ENCODE results near the gene C22orf23.

Gene C22orf23

DNA sequence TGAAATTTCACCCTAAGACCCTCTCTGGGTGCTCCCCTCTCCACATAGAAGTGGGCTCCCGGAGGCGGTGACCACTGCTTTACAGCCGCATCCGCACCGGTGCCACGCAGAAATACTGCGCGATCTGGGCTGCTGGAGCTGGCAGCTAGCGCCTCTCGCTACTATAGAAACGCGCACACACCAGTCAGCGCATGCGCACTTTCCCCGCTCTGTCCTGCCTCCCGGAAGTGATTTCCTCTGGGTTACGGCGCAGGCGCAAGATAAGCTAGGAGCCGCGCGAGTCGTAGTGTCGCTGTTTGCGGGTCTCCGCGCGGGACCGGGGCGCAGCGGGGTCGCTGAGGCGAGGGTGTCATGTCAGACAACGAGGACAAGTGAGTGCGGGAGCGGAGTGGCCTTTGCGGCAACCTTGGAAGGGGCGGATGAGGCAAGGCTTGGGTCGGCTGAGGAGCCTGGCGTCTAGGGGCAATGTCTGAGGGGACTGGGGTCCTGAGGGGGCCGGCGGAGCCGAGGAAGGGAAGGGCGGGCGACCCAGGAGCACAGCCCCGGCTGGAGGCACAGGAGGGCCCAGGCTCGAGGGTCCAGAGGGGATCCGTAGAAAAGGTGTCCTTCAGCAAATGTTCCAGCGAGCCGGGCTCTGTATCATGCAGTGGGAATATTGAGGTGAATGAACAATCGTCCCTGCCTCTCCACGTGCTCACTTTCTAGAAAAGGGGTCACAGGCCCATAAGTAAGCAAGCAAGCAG is at the start of gene C22orf23, which contains the start of gene POLR2F:
TSS of gene C22orf23 (minus strand) at position 165 of the 743 bp plus-strand sequence. CDS start 452 bp downstream, outside the sequence.
TSS of gene POLR2F (plus strand) at position 263 of the 743 bp plus-strand sequence. CDS start at position 352, 89 bp downstream.
- no peaks in the 10 kb centered on the region for H3K9me3 ChIP-seq (ENCODE audit: control insufficient read depth in 1 of 2, low read length in 2 of 2)
- H3K4me1 ChIP-seq (ENCODE audit: control insufficient read depth in 1 of 2, insufficient read depth in 2 of 2, low read length in 2 of 2): peaks cover 18 to 21% of the 10 kb centered on the region in 2 donors
- H3K27me3 ChIP-seq (ENCODE audit: control insufficient read depth in 1 of 2, insufficient read depth in 2 of 2, low read length in 2 of 2): peaks cover 3 to 5% of the 10 kb centered on the region in 2 donors
- no peak within 1 kb of the TSS for H3K27ac ChIP-seq (ENCODE audit: low read depth, low read length)
- H3K36me3 ChIP-seq (ENCODE audit: control insufficient read depth in 1 of 2, insufficient read depth in 2 of 2, low read length in 2 of 2): peaks cover 12 to 21% of the 10 kb centered on the region in 2 donors
- H3K9ac ChIP-seq (ENCODE audit: low read depth in 1 of 2, low read length in 2 of 2): peak within 1 kb of the TSS; percentile 93 to 95
- H3K4me3 ChIP-seq (ENCODE audit: low read depth in 1 of 2, low read length in 2 of 2): peak within 1 kb of the TSS; percentile 93 to 99

DNA sequence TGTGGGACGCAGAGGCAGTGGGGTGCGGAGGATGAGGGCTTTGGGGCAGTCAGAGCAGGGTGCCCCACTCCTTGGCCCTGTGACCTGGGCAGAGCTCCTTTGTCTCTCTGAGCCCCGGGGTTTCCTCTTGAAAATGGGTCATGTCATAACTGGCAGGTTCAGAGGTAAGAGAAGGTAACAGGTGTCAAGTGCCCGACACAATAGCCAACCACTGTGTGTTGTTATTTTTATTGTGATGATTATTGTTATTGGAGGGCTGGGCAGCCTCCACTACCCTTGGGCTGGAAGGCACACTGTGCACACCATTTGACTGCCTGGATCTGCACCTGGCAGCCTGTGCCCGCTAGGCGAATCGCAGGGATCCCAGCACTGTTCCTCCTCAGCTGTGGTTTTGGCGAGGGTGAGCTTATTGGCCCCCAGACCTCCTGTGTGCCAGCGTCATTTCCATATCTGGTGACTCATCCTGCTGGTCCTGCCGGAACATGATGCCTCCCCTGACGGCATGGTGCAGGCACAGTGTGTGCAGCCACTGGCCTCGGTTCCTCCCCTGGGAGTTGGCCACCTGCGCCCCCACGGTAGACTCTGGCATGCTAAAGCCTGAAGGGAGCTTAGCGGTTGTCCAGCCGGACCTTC is 46.4 kb upstream of the C22orf23 start:
- no peaks in the 10 kb centered on the region for H3K4me1 ChIP-seq (ENCODE audit: control insufficient read depth in 1 of 2, insufficient read depth in 2 of 2, low read length in 2 of 2)
- no peak overlapping the region for H3K4me3 ChIP-seq (ENCODE audit: low read depth in 1 of 2, low read length in 2 of 2)
- no peak overlapping the region for H3K27ac ChIP-seq (ENCODE audit: low read depth, low read length)

DNA sequence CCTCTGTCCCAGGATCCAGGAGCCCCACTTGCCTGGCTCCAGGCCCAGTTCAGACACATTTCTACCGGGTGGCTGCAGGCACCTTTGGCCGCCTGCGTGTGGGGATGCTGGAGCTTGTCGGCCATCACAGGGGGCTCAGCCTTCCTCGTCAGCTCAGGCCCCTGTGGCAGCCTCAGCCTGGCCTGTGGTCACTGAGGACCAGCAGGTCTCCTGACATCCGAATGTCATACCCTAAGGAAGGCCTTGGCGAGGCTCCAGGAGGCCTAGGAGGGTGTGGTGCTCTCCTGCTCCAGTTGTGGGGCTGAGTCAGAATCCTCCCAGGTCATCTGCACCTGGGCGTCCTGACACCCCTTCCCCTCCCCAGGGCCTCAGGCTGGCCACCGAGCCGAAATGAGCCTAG is 45.8 kb upstream of the C22orf23 start:
- Histone ChIP-seq H3K27ac (ENCODE audit: low read depth, low read length) (no peak overlapping the region), H3K4me3 (ENCODE audit: low read depth in 1 of 2, low read length in 2 of 2) (no peak overlapping the region), H3K4me1 (ENCODE audit: control insufficient read depth in 1 of 2, insufficient read depth in 2 of 2, low read length in 2 of 2) (no peaks in the 10 kb centered on the region), H3K36me3 (ENCODE audit: control insufficient read depth in 1 of 2, insufficient read depth in 2 of 2, low read length in 2 of 2) (no peaks in the 10 kb centered on the region), H3K9me3 (ENCODE audit: control insufficient read depth in 1 of 2, low read length in 2 of 2) (no peaks in the 10 kb centered on the region), H3K9ac (ENCODE audit: low read depth in 1 of 2, low read length in 2 of 2) (no peak overlapping the region), H3K27me3 (ENCODE audit: control insufficient read depth in 1 of 2, insufficient read depth in 2 of 2, low read length in 2 of 2) (no peaks in the 10 kb centered on the region)

More for the DNA sequence above, 46.4 kb upstream of the C22orf23 start:
- Histone ChIP-seq H3K36me3 (ENCODE audit: control insufficient read depth in 1 of 2, insufficient read depth in 2 of 2, low read length in 2 of 2) (no peaks in the 10 kb centered on the region), H3K9ac (ENCODE audit: low read depth in 1 of 2, low read length in 2 of 2) (no peak overlapping the region), H3K9me3 (ENCODE audit: control insufficient read depth in 1 of 2, low read length in 2 of 2) (no peaks in the 10 kb centered on the region), H3K27me3 (ENCODE audit: control insufficient read depth in 1 of 2, insufficient read depth in 2 of 2, low read length in 2 of 2) (no peaks in the 10 kb centered on the region)

DNA sequence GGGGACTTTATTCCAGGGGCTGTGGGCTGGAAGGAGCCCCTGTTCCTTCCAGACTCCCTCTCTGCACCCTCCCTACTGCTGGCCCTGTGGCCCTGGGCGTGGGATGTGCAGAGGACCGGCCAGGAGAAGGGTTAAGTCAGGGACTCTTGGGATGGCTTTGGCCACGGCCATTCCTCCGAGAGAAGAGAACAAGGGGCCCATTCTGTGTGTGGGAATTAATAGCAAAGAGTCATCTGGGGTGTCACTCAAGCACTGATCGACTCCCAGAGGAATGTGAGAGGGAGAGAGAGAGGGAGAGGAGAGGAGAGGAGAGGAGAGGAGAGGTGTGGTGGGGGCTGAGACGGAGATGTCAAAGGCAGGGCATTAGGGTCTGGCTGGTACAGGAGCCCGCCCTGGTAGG is 45.1 kb upstream of the C22orf23 start:
- no peak overlapping the region for H3K27ac ChIP-seq (ENCODE audit: low read depth, low read length)
- H3K27me3 ChIP-seq (ENCODE audit: control insufficient read depth in 1 of 2, insufficient read depth in 2 of 2, low read length in 2 of 2): no peaks in the 10 kb centered on the region
- no peak overlapping the region for H3K4me3 ChIP-seq (ENCODE audit: low read depth in 1 of 2, low read length in 2 of 2)
- no peaks in the 10 kb centered on the region for H3K9me3 ChIP-seq (ENCODE audit: control insufficient read depth in 1 of 2, low read length in 2 of 2)
- no peaks in the 10 kb centered on the region for H3K36me3 ChIP-seq (ENCODE audit: control insufficient read depth in 1 of 2, insufficient read depth in 2 of 2, low read length in 2 of 2)
- H3K4me1 ChIP-seq (ENCODE audit: control insufficient read depth in 1 of 2, insufficient read depth in 2 of 2, low read length in 2 of 2): no peaks in the 10 kb centered on the region
- H3K9ac ChIP-seq (ENCODE audit: low read depth in 1 of 2, low read length in 2 of 2): no peak overlapping the region

DNA sequence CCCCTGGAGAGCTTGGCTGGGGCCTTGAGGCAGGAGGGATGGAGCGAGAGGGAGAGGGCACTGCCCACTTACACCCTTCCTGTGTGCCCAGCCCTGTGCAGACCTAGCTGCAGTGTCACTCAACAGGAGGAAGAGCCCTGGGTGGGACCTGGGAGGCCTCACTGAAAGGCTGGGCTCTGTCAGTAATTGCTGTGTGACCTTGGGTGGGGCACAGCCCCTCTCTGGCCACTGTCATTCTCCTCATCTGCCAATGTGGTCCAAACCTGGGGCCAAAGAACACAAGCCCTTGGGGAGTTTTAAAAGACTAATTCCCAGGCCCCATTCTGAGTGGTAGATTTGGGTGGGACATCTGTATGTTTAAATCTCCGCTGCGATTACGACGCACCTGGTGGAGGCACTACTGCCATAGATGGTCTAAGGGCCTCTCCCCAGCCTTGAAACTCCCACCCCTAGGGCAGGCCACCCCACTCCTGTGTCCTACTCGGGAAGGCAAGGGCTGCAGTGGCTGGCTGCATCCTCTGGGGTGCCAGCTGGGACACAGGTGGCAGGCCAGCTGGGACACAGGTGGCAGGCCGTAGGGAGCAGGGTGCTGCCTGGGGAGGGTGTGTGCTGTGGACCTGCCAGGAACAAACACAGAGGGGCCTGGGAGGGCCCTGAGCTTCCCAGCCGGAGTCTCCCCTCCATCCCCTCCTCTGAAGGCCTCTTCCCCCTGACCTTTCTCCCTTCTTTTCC is 43.3 kb upstream of the C22orf23 start:
- no peak overlapping the region for H3K27ac ChIP-seq (ENCODE audit: low read depth, low read length)
- no peaks in the 10 kb centered on the region for H3K36me3 ChIP-seq (ENCODE audit: control insufficient read depth in 1 of 2, insufficient read depth in 2 of 2, low read length in 2 of 2)
- H3K9me3 ChIP-seq (ENCODE audit: control insufficient read depth in 1 of 2, low read length in 2 of 2): no peaks in the 10 kb centered on the region
- no peak overlapping the region for H3K4me3 ChIP-seq (ENCODE audit: low read depth in 1 of 2, low read length in 2 of 2)
- H3K27me3 ChIP-seq (ENCODE audit: control insufficient read depth in 1 of 2, insufficient read depth in 2 of 2, low read length in 2 of 2): no peaks in the 10 kb centered on the region
- no peaks in the 10 kb centered on the region for H3K4me1 ChIP-seq (ENCODE audit: control insufficient read depth in 1 of 2, insufficient read depth in 2 of 2, low read length in 2 of 2)
- H3K9ac ChIP-seq (ENCODE audit: low read depth in 1 of 2, low read length in 2 of 2): no peak overlapping the region

DNA sequence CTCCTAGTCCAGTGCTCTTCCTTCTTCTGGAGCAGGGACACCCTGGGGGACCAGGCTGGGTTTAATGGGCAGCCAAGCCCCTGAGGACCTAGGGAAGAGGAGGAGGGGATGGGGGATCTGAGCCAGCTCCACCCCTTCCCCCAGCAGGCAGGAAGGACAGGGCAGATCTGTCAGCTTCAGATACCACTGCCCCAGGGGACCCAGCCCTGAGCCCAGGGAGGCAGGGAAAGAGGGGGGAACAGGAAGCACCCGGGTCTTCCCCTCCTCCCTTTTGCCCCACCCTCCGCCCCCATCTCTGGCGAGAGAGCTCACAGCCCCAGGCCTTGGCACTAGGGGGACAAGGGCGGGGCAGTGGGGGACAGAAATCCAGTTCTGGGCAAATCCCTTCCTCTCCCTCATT is 42.7 kb upstream of the C22orf23 start:
- H3K4me3 ChIP-seq (ENCODE audit: low read depth in 1 of 2, low read length in 2 of 2): no peak overlapping the region
- no peaks in the 10 kb centered on the region for H3K4me1 ChIP-seq (ENCODE audit: control insufficient read depth in 1 of 2, insufficient read depth in 2 of 2, low read length in 2 of 2)
- no peaks in the 10 kb centered on the region for H3K36me3 ChIP-seq (ENCODE audit: control insufficient read depth in 1 of 2, insufficient read depth in 2 of 2, low read length in 2 of 2)
- no peaks in the 10 kb centered on the region for H3K27me3 ChIP-seq (ENCODE audit: control insufficient read depth in 1 of 2, insufficient read depth in 2 of 2, low read length in 2 of 2)
- H3K9me3 ChIP-seq (ENCODE audit: control insufficient read depth in 1 of 2, low read length in 2 of 2): no peaks in the 10 kb centered on the region
- no peak overlapping the region for H3K9ac ChIP-seq (ENCODE audit: low read depth in 1 of 2, low read length in 2 of 2)
- no peak overlapping the region for H3K27ac ChIP-seq (ENCODE audit: low read depth, low read length)

DNA sequence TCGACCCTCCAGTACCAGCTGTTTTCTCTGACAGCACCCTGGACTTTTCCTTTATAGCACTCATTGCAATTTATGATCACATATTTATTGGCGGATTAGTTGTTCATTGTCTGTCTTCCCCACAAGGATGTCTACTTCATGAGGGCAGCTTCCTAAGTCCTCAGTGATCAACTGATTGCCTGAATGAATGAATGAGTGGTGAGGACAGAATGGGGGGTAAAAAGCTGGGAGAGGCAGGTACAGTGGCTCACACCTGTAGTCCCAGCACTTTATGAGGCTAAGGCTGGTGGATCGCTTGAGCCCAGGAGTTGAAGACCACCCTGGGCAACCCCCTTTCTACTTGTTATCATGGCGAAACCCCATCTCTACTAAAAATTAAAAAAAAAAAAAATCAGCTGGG is 42.1 kb upstream of the C22orf23 start:
- no peak overlapping the region for H3K4me3 ChIP-seq (ENCODE audit: low read depth in 1 of 2, low read length in 2 of 2)
- no peaks in the 10 kb centered on the region for H3K36me3 ChIP-seq (ENCODE audit: control insufficient read depth in 1 of 2, insufficient read depth in 2 of 2, low read length in 2 of 2)
- H3K9ac ChIP-seq (ENCODE audit: low read depth in 1 of 2, low read length in 2 of 2): no peak overlapping the region
- no peak overlapping the region for H3K27ac ChIP-seq (ENCODE audit: low read depth, low read length)
- H3K4me1 ChIP-seq (ENCODE audit: control insufficient read depth in 1 of 2, insufficient read depth in 2 of 2, low read length in 2 of 2): no peaks in the 10 kb centered on the region
- no peaks in the 10 kb centered on the region for H3K27me3 ChIP-seq (ENCODE audit: control insufficient read depth in 1 of 2, insufficient read depth in 2 of 2, low read length in 2 of 2)
- H3K9me3 ChIP-seq (ENCODE audit: control insufficient read depth in 1 of 2, low read length in 2 of 2): no peaks in the 10 kb centered on the region

DNA sequence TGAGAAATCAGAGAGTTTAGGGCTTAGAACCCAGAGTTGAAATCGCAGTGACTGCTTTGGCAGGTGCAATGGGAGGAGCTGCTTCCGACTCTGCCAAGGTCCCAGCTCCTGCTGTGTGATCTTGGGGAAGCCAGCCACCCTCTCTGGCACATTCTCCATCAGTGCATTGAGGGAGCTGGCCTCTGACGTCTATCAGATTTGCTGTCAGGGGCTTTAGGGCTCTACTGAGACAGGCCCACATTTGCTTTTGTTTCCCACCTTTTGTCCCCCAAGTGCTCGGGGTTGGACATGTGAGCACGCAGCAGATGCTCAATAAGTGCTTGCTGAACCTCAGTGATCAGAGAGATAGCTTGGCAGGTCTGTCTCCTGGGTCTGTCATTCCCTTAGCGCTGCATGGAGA is 41.6 kb upstream of the C22orf23 start:
- Histone ChIP-seq H3K4me1 (ENCODE audit: control insufficient read depth in 1 of 2, insufficient read depth in 2 of 2, low read length in 2 of 2) (no peaks in the 10 kb centered on the region), H3K4me3 (ENCODE audit: low read depth in 1 of 2, low read length in 2 of 2) (no peak overlapping the region), H3K9ac (ENCODE audit: low read depth in 1 of 2, low read length in 2 of 2) (no peak overlapping the region), H3K27ac (ENCODE audit: low read depth, low read length) (no peak overlapping the region), H3K36me3 (ENCODE audit: control insufficient read depth in 1 of 2, insufficient read depth in 2 of 2, low read length in 2 of 2) (no peaks in the 10 kb centered on the region), H3K9me3 (ENCODE audit: control insufficient read depth in 1 of 2, low read length in 2 of 2) (no peaks in the 10 kb centered on the region), H3K27me3 (ENCODE audit: control insufficient read depth in 1 of 2, insufficient read depth in 2 of 2, low read length in 2 of 2) (no peaks in the 10 kb centered on the region)

DNA sequence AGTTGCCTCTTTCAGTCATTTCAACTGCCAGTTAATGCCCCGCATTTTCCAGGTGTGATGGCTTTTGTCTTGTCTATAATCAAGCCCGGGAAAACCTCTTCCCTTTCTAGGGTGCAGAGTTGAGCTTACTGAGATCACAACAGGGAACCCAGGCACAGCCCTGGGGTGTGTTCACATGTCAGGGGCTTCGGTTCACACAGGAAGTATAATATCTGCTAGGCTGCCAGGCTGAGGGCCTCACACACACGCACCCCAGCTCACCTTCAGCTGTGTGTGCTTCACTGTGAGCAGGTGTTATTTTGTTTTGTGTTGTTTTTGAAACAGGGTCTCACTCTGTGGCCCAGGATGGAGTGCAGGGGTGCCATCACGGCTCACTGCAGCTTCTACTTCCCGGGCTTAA is 40.6 kb upstream of the C22orf23 start:
- no peaks in the 10 kb centered on the region for H3K9me3 ChIP-seq (ENCODE audit: control insufficient read depth in 1 of 2, low read length in 2 of 2)
- H3K27ac ChIP-seq (ENCODE audit: low read depth, low read length): no peak overlapping the region
- no peaks in the 10 kb centered on the region for H3K27me3 ChIP-seq (ENCODE audit: control insufficient read depth in 1 of 2, insufficient read depth in 2 of 2, low read length in 2 of 2)
- no peaks in the 10 kb centered on the region for H3K36me3 ChIP-seq (ENCODE audit: control insufficient read depth in 1 of 2, insufficient read depth in 2 of 2, low read length in 2 of 2)
- H3K4me3 ChIP-seq (ENCODE audit: low read depth in 1 of 2, low read length in 2 of 2): no peak overlapping the region
- H3K9ac ChIP-seq (ENCODE audit: low read depth in 1 of 2, low read length in 2 of 2): no peak overlapping the region
- no peaks in the 10 kb centered on the region for H3K4me1 ChIP-seq (ENCODE audit: control insufficient read depth in 1 of 2, insufficient read depth in 2 of 2, low read length in 2 of 2)
